Measurements from ENCODE around the gene RBM28.
A peak's percentile ranks its signal among the peaks of the same experiment; 100 is the strongest.

RBM28 gene

DNA sequence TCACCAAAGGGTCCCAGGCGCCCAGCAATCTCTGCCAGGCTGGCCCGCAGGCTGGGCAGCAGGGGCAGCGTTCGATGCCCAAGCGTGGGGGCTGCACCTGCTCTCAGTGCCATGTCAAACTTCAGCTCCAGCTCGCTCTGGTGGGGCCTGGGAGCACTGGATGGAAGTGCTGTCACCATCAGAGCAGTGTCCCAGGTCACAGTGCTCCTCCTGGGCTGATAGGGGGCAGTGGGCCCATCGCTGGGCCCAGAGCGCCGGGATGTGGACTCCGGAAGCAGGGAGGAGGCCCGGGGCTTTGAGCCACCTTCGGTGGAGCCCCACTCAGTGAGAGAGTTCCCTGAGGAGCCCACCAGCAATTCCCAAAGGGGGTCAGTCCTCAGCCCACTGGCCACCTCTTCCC lies 15.6 kb upstream of the RBM28 start:
- no peak overlapping the region for H3K4me3 ChIP-seq (ENCODE audit: low read depth, low read length)
- H3K36me3 ChIP-seq (ENCODE audit: insufficient read depth, low read length): no peaks in the 10 kb centered on the region
- no peak overlapping the region for H3K27ac ChIP-seq (ENCODE audit: low read depth, low read length)
- no peaks in the 10 kb centered on the region for H3K4me1 ChIP-seq (ENCODE audit: control insufficient read depth, insufficient read depth, low read length, unreplicated experiment)
- H3K27me3 ChIP-seq (ENCODE audit: insufficient read depth, low read length): peaks cover 52% of the 10 kb centered on the region
- no peak overlapping the region for H2AFZ ChIP-seq (ENCODE audit: low read length, unreplicated experiment)
- no peaks in the 10 kb centered on the region for H3K79me2 ChIP-seq (ENCODE audit: control insufficient read depth, insufficient read depth, low read length, unreplicated experiment)

DNA sequence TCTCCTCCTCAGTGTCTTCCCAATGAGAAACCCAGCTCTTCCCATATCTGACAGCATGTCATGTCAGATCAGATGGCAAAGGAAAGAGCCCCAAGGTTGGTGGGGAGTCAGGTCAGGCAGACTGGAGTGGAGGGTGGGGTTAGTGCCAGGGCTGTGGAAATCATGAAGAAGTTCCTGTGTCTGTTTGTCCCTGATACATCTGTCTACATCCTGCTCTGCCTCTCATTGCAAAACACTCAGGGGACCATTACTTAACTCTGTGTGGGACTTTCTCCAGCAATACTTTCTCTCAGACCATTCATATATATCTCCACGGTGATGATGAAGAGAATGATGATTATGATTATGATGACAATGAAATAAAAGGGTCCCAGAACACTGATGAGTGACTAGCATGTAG lies 14.5 kb upstream of the RBM28 start:
- no peak overlapping the region for H3K4me3 ChIP-seq (ENCODE audit: low read depth, low read length)
- no peak overlapping the region for H3K27ac ChIP-seq (ENCODE audit: low read depth, low read length)
- no peaks in the 10 kb centered on the region for H3K4me1 ChIP-seq (ENCODE audit: control insufficient read depth, insufficient read depth, low read length, unreplicated experiment)
- no peaks in the 10 kb centered on the region for H3K36me3 ChIP-seq (ENCODE audit: insufficient read depth, low read length)
- H3K27me3 ChIP-seq (ENCODE audit: insufficient read depth, low read length): peaks cover 50% of the 10 kb centered on the region
- no peaks in the 10 kb centered on the region for H3K79me2 ChIP-seq (ENCODE audit: control insufficient read depth, insufficient read depth, low read length, unreplicated experiment)
- H2AFZ ChIP-seq (ENCODE audit: low read length, unreplicated experiment): no peak overlapping the region

DNA sequence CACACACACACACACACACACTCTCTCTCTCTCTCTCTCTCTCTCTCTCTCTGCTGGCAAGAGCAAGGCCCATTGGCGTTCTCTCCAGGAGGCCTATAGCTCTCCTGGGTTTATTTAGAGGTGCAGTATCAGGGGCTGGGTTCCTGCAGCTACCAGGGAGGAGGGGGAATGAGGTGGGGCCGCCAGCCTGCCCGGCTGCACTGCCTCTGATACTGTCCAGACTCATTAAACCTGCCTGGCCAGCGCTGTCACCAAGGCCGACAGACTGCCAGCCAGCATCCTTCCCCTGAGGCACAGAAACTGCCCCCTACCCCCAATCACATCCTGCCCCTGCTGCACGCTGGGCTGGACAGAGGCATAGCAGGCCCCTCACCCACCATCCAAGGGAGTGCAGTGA lies 13.5 kb upstream of the RBM28 start:
- Histone ChIP-seq H3K27me3 (ENCODE audit: insufficient read depth, low read length) (peaks cover 50% of the 10 kb centered on the region), H2AFZ (ENCODE audit: low read length, unreplicated experiment) (no peak overlapping the region), H3K4me1 (ENCODE audit: control insufficient read depth, insufficient read depth, low read length, unreplicated experiment) (no peaks in the 10 kb centered on the region)

DNA sequence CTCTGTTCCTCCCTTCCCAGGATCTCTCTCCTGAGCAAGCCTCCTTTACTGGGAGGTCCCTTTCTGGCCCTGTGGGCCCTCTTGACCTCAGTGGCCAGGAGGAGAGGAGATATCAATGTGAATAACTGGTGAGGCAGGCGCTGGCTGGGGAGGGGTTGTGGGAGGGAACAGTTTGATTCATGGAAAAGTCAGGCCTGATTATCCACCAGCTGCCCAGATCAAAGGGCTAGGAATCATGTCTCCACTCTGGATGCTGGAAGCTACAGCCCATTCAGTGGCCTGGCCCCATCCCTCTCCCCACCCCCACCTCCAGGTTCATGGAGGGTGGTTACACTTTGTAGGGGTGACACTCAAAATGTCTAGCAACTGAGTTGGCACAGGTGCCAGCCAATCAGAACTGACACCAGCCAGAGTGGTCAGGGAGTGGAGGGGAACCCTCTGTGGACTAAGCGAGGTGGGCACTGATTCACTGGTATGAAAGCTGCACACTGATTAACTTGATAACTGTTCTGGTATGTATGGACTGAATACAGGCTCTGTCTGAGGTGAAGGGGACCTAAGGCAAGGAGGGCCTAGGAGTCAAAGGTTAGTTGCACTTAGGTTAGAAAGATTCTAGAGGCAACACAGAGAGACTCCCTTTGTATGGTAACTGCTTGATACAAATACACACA lies 13.0 kb upstream of the RBM28 start:
- H3K27ac ChIP-seq (ENCODE audit: low read depth, low read length): no peak overlapping the region

More for the DNA sequence above, 13.5 kb upstream of the RBM28 start:
- no peak overlapping the region for H3K4me3 ChIP-seq (ENCODE audit: low read depth, low read length)
- H3K27ac ChIP-seq (ENCODE audit: low read depth, low read length): no peak overlapping the region
- H3K36me3 ChIP-seq (ENCODE audit: insufficient read depth, low read length): no peaks in the 10 kb centered on the region
- no peaks in the 10 kb centered on the region for H3K79me2 ChIP-seq (ENCODE audit: control insufficient read depth, insufficient read depth, low read length, unreplicated experiment)

DNA sequence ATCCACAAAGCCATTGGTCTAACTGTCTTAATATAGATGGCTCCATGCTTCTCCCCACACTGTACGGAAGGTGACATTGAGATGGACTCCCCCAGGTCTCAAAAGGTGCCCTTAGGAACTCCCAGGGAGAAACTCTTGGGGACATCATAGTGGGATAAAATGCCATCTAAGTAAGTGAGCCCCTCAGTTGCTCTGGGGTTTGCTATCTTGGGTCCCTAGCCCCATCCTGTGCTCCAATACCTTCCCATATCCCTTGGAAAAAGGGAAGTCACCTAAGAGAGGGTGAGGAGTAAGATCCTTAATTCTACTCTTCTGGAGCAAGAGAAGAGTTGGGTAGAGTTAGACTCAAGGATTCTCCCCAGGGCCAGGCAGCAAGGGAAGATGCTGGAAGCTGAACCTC lies 9.9 kb upstream of the RBM28 start:
- Histone ChIP-seq H3K79me2 (ENCODE audit: control insufficient read depth, insufficient read depth, low read length, unreplicated experiment) (no peaks in the 10 kb centered on the region), H3K4me1 (ENCODE audit: control insufficient read depth, insufficient read depth, low read length, unreplicated experiment) (no peaks in the 10 kb centered on the region), H3K4me3 (ENCODE audit: low read depth, low read length) (no peak overlapping the region), H3K27ac (ENCODE audit: low read depth, low read length) (no peak overlapping the region), H3K36me3 (ENCODE audit: insufficient read depth, low read length) (no peaks in the 10 kb centered on the region), H2AFZ (ENCODE audit: low read length, unreplicated experiment) (no peak overlapping the region), H3K27me3 (ENCODE audit: insufficient read depth, low read length) (peaks cover 57% of the 10 kb centered on the region)

More for the DNA sequence above, 13.0 kb upstream of the RBM28 start:
- Histone ChIP-seq H3K36me3 (ENCODE audit: insufficient read depth, low read length) (no peaks in the 10 kb centered on the region), H3K4me3 (ENCODE audit: low read depth, low read length) (no peak overlapping the region), H3K79me2 (ENCODE audit: control insufficient read depth, insufficient read depth, low read length, unreplicated experiment) (no peaks in the 10 kb centered on the region), H3K27me3 (ENCODE audit: insufficient read depth, low read length) (peaks cover 47% of the 10 kb centered on the region), H2AFZ (ENCODE audit: low read length, unreplicated experiment) (no peak overlapping the region), H3K4me1 (ENCODE audit: control insufficient read depth, insufficient read depth, low read length, unreplicated experiment) (no peaks in the 10 kb centered on the region)

DNA sequence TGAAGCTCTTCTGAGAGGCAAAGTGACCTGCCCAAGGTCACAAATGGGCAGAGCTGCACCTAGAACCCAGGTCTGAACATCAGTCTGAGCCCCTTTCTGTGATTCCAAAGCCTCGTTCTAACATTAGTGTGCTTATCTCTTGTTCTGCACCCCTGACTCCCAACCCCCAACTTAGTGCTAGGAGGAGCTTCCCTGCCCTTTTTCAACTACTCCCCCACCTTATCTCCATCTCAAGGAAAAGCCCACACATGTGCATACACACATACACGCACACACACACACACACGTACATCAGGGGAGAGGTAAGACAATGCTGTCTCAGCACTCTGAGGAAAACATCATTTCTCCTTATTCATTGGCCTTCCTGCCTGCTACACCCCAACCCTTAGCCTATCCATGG lies 9.5 kb upstream of the RBM28 start:
- no peaks in the 10 kb centered on the region for H3K36me3 ChIP-seq (ENCODE audit: insufficient read depth, low read length)
- H3K27me3 ChIP-seq (ENCODE audit: insufficient read depth, low read length): peaks cover 57% of the 10 kb centered on the region
- no peak overlapping the region for H3K27ac ChIP-seq (ENCODE audit: low read depth, low read length)
- no peak overlapping the region for H2AFZ ChIP-seq (ENCODE audit: low read length, unreplicated experiment)
- no peak overlapping the region for H3K4me3 ChIP-seq (ENCODE audit: low read depth, low read length)
- H3K79me2 ChIP-seq (ENCODE audit: control insufficient read depth, insufficient read depth, low read length, unreplicated experiment): no peaks in the 10 kb centered on the region
- no peaks in the 10 kb centered on the region for H3K4me1 ChIP-seq (ENCODE audit: control insufficient read depth, insufficient read depth, low read length, unreplicated experiment)

DNA sequence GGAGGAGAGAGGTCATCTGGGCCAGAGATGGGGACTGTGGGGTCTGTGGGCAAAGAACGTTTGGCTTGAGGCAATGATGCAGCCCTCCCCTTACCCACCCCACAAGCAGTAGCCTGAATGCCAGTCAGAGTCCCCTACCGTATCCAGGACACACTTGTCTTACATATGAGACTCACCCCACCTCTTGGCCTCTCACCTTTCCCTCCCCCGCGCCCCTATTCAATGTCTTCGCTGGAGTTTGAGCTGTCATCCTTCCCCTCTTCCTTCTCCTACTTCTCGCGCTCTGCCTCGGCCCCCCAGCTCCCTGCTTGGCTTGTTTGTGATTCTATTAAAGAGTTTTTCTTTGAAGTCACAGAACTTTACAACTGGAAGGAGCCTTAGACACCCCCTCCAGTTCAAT lies 8.9 kb upstream of the RBM28 start:
- no peak overlapping the region for H3K27ac ChIP-seq (ENCODE audit: low read depth, low read length)
- H2AFZ ChIP-seq (ENCODE audit: low read length, unreplicated experiment): no peak overlapping the region
- peaks cover 57% of the 10 kb centered on the region for H3K27me3 ChIP-seq (ENCODE audit: insufficient read depth, low read length)
- H3K4me1 ChIP-seq (ENCODE audit: control insufficient read depth, insufficient read depth, low read length, unreplicated experiment): no peaks in the 10 kb centered on the region
- no peaks in the 10 kb centered on the region for H3K79me2 ChIP-seq (ENCODE audit: control insufficient read depth, insufficient read depth, low read length, unreplicated experiment)
- H3K4me3 ChIP-seq (ENCODE audit: low read depth, low read length): no peak overlapping the region
- no peaks in the 10 kb centered on the region for H3K36me3 ChIP-seq (ENCODE audit: insufficient read depth, low read length)

DNA sequence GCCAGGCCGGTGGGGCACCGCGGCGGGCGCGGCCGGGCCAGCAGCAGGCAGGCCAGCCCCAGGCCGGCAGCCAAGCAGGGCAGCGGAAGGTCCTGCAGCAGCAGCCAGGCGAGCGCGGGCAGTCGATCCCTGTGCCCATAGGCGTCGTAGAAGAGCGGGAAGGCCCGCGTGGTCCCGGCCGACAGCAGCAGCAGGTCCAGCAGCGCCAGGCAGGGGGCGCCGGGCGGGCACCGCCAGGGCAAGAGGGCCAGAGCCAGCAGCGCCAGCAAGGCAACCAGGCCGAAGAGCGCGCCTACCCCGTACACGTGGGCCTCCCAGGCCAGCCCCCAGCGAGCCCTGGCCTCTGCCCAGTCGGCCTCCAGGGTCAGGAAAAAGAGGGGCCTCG lies 8.4 kb upstream of the RBM28 start:
- Histone ChIP-seq H3K79me2 (ENCODE audit: control insufficient read depth, insufficient read depth, low read length, unreplicated experiment) (no peaks in the 10 kb centered on the region), H2AFZ (ENCODE audit: low read length, unreplicated experiment) (no peak overlapping the region), H3K27ac (ENCODE audit: low read depth, low read length) (no peak overlapping the region), H3K4me3 (ENCODE audit: low read depth, low read length) (no peak overlapping the region), H3K27me3 (ENCODE audit: insufficient read depth, low read length) (peaks cover 57% of the 10 kb centered on the region), H3K4me1 (ENCODE audit: control insufficient read depth, insufficient read depth, low read length, unreplicated experiment) (no peaks in the 10 kb centered on the region), H3K36me3 (ENCODE audit: insufficient read depth, low read length) (no peaks in the 10 kb centered on the region)

DNA sequence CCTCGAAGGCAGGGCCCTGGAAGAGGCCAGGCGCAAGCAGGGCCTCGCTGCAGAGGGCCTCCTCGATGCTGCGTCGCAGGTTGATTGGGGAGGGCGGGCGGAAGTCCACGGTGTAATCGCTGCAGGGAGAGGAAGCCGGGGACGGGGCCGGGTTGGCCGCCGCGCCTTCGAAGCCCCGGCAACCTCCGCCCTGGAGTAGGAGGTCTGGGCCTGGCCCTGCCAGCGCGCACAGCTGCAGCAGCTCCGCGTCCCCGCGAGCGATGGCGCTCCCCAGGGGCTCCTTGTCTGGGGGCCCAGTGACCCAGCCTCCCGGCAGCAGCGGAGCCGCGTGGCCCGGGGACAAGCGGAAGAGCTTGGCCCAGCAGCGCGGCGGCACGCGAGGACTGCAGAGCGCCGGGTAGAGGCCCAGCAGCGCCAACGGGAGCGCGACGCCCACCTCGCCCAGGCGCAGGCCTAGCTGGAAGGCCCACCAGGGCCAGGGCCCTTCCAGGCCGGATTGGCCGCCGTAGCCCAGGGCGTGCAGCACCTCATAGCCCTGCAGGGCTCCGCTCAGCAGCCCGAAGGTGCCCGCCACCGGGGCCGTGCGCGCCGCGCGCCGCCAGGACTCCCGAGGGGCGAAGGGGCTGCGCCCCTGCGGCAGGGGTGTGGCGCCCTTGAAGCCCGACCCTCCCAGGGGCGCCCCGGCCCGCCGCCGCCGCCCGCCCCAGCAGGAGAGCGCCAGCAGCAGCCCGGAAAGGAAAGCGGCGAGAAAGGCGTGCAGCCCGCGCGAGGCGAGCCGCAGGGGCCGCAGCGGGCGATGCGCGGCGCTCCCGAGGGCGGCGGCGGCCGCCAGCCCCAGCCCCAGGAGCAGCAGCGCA lies 7.8 kb upstream of the RBM28 start:
- H3K79me2 ChIP-seq (ENCODE audit: control insufficient read depth, insufficient read depth, low read length, unreplicated experiment): no peaks in the 10 kb centered on the region
- H3K27me3 ChIP-seq (ENCODE audit: insufficient read depth, low read length): peaks cover 57% of the 10 kb centered on the region
- no peak overlapping the region for H2AFZ ChIP-seq (ENCODE audit: low read length, unreplicated experiment)
- H3K4me3 ChIP-seq (ENCODE audit: low read depth, low read length): peak overlapping the region; percentile 29; the same call in 1 of the 2 replicates
- no peak overlapping the region for H3K27ac ChIP-seq (ENCODE audit: low read depth, low read length)
- H3K4me1 ChIP-seq (ENCODE audit: control insufficient read depth, insufficient read depth, low read length, unreplicated experiment): no peaks in the 10 kb centered on the region
- no peaks in the 10 kb centered on the region for H3K36me3 ChIP-seq (ENCODE audit: insufficient read depth, low read length)

DNA sequence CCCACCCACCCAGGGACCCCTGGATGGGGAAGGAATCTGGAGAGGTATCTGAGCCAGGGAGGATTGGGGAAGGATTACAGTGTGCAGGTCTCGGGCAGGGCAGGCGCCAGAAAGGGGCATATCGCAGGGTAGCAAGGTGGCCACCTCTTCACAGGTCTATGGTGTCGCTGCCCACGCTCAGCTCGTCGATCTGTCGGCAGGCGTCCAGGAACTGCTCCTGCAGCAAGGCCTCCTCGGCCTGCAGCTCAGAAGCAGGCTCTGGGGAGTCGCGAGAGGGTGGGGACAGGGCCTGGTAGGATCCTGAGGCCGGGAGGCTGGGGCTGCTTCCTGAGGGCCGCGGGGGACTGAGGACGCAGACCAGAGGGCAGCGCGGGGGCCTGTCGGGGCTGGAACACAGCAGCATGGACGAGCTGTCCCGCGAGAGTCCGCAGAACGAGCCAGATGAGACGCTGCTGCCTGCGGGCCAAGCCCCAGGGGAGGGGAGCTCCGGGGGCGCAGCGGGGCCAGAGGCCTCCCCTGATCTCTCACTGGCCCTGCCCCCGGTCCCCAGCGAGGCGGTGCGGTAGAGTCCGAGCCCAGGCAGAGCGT lies 7.1 kb upstream of the RBM28 start:
- H3K79me2 ChIP-seq (ENCODE audit: control insufficient read depth, insufficient read depth, low read length, unreplicated experiment): no peaks in the 10 kb centered on the region
- H3K36me3 ChIP-seq (ENCODE audit: insufficient read depth, low read length): no peaks in the 10 kb centered on the region
- H3K4me3 ChIP-seq (ENCODE audit: low read depth, low read length): no peak overlapping the region
- H3K27me3 ChIP-seq (ENCODE audit: insufficient read depth, low read length): peaks cover 57% of the 10 kb centered on the region
- H2AFZ ChIP-seq (ENCODE audit: low read length, unreplicated experiment): no peak overlapping the region
- H3K27ac ChIP-seq (ENCODE audit: low read depth, low read length): no peak overlapping the region
- H3K4me1 ChIP-seq (ENCODE audit: control insufficient read depth, insufficient read depth, low read length, unreplicated experiment): no peaks in the 10 kb centered on the region

DNA sequence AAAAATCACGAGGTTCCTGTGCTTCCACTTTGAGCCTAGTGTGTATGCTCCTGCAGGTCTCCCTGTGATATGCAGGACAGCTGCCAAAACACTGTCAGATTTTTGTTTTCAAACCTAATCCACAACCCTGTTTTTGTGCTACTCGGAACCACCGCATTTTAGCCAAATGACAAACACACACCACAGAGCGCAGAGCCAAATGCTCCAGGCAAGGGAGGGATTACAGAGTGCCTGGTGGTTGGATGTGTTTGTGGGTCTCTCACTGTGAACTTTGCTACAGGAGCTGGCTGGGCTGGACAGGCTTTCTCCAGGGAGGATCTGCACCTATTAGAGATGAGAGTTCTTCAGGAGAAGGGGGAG lies 5.7 kb upstream of the RBM28 start:
- H3K27me3 ChIP-seq (ENCODE audit: insufficient read depth, low read length): peaks cover 48% of the 10 kb centered on the region
- no peak overlapping the region for H2AFZ ChIP-seq (ENCODE audit: low read length, unreplicated experiment)
- H3K4me3 ChIP-seq (ENCODE audit: low read depth, low read length): no peak overlapping the region

More for the DNA sequence above, 5.7 kb upstream of the RBM28 start:
- H3K36me3 ChIP-seq (ENCODE audit: insufficient read depth, low read length): no peaks in the 10 kb centered on the region
- no peak overlapping the region for H3K27ac ChIP-seq (ENCODE audit: low read depth, low read length)
- H3K79me2 ChIP-seq (ENCODE audit: control insufficient read depth, insufficient read depth, low read length, unreplicated experiment): no peaks in the 10 kb centered on the region
- H3K4me1 ChIP-seq (ENCODE audit: control insufficient read depth, insufficient read depth, low read length, unreplicated experiment): no peaks in the 10 kb centered on the region

All from ACC112 (cell line).